ENCODE data around the gene RNU5B-1. TPM values are rescaled to one million over a fixed set of nuclear protein-coding genes. Genes with fewer than 3 reads are reported as not detected.

The RNU5B-1 gene
- total and polyA plus RNA-seq, 9 of the 15 experiments (the other 6 are each of a cell fraction or from before 2014, with no cell fraction given), result 14.2 TPM; not detected in 8

- ChIA-PET POLR2A (no interaction called here), CTCF (ENCODE audit: low intra/inter-chr PET ratio) (no interaction called here)
- peaks cover 14 to 28% of the 10 kb centered on the region in 2 experiments for H3K27me3 ChIP-seq (ENCODE audit: control insufficient read depth in 2 of 2, insufficient read depth in 2 of 2, low read length in 2 of 2)
- no peak overlapping the region for H2AFZ ChIP-seq (ENCODE audit: low read depth, low read length)
- TF ChIP-seq CHD7 (IDR thresholded peaks at IDR 0.05; ENCODE audit: low read depth, low read length) (no peak), NKRF (IDR thresholded peaks at IDR 0.05; ENCODE audit: borderline replicate concordance) (no peak)
- no peaks in the 10 kb centered on the region; a peak in 1 of 5 replicates for H3K4me1 ChIP-seq (replicated peaks in 1 of 2; ENCODE audit: control insufficient read depth in 2 of 2, insufficient read depth in 2 of 2, low read length in 2 of 2)
- H3K4me3 ChIP-seq, result no peak overlapping the region
- WGBS (ENCODE audit: insufficient coverage, low coverage, missing lambda C conversion rate), result 8% methylated on average over 3 of the region's 3 CpGs
- 0 out of 2 replicates have a peak, but pooled peaks cover 3% of the 10 kb centered on the region for H4K20me1 ChIP-seq (replicated peaks; ENCODE audit: control insufficient read depth, insufficient read depth, low read length)
- H3K36me3 ChIP-seq (ENCODE audit: control insufficient read depth, insufficient read depth, low read length), result no peaks in the 10 kb centered on the region
- FAIRE-seq (no peak), ATAC-seq (no peak), DNase-seq (ENCODE audit: extremely low read depth in 1 of 4, low spot score in 3 of 4) (peak in 1 of 4 experiments; percentile 6)
- in situ Hi-C loops (cut with MboI) (no loop called here), intact Hi-C loops (cut with micrococcal nuclease) (loop anchor here (10.0 kb wide), 1 partner anchor 323 kb away; no protein-coding TSS in a partner anchor)
- H3K27ac ChIP-seq (ENCODE audit: extremely low read depth, low read depth, low read length), result no peak overlapping the region
- no peaks in the 10 kb centered on the region for H3K9me3 ChIP-seq (replicated peaks; ENCODE audit: control insufficient read depth, insufficient read depth, low read depth, low read length)
- no peak overlapping the region for H3K4me2 ChIP-seq (ENCODE audit: insufficient read depth, low read length)
- no peaks in the 10 kb centered on the region for H3K9me1 ChIP-seq (ENCODE audit: control insufficient read depth, insufficient read depth, low read length)
- no TSS peak for BruUV-seq (replicated peaks)
- H3K79me2 ChIP-seq (ENCODE audit: control insufficient read depth, insufficient read depth, low read length), result no peaks in the 10 kb centered on the region
- H3K9ac ChIP-seq (ENCODE audit: insufficient read depth in 1 of 2, low read depth in 2 of 2, low read length in 2 of 2), result no peak overlapping the region
These were observed 7.3 kb downstream of the RNU5B-1 start for GRCh38 chr15:65311760-65312159.

Measured in K562 (cell line).